ENCODE results near the gene TRPC4AP. TPM values are rescaled to one million over a fixed set of nuclear protein-coding genes. Genes with fewer than 3 reads are reported as not detected.

TRPC4AP gene
- total RNA-seq, 2 experiments from 2014 or later = 31.9 to 38.8 TPM

DNA sequence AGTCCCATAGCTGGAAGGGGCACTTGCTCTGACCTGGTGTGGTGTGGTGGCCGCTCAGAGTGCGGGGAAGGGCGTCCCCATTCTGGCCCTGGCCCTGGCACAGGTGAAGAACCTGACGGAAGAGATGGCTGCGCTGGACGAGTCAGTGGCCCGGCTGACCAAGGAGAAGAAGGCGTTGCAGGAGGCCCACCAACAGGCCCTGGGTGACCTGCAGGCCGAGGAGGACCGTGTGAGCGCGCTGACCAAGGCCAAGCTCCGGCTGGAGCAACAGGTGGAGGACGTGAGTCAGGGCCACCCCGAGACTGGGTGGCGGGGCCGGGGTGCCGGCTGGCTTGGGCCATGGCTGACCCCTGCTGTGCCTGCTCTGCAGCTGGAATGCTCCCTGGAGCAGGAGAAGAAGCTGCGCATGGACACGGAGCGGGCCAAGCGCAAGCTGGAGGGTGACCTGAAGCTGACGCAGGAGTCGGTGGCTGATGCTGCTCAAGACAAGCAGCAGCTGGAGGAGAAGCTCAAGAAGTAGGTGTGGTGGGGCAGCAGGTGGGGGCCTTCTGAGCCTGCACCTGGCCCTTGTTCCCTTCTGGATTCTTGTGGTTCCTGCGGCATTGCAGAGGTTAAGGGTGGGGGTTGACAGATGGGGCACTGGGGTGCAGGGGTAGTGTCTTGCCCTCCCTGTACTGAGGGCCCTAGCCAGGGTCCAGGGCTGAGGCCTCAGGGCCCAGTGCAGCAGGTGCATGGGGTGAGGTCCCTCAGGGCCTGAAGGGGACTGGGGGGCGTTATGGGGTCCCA is 96.2 kb downstream of the TRPC4AP start:
- H4K20me1 ChIP-seq (ENCODE audit: insufficient read depth, low read length) = no peaks in the 10 kb centered on the region
- POLR2A ChIA-PET = no interaction called here
- no peak overlapping the region for H2AFZ ChIP-seq (ENCODE audit: low read length)
- H3K36me3 ChIP-seq (ENCODE audit: insufficient read depth, low read length) = peaks cover 19% of the 10 kb centered on the region
- H3K9me3 ChIP-seq (ENCODE audit: low read length) = no peaks in the 10 kb centered on the region
- no peaks in the 10 kb centered on the region for H3K79me2 ChIP-seq (ENCODE audit: insufficient read depth, low read depth, low read length)
- H3K4me3 ChIP-seq (ENCODE audit: low read depth, low read length, poor library complexity, severe bottlenecking) = no peak overlapping the region
- no peak overlapping the region for H3K27ac ChIP-seq (ENCODE audit: low read depth, low read length, poor library complexity, severe bottlenecking)
- peaks cover 12% of the 10 kb centered on the region for H3K4me1 ChIP-seq (ENCODE audit: insufficient read depth, low read length, poor library complexity, severe bottlenecking)
- intact Hi-C loops (cut with micrococcal nuclease; ENCODE audit: unreplicated experiment) = no loop called here
- BruUV-seq (replicated peaks) = no TSS peak
- no peaks in the 10 kb centered on the region for H3K9me2 ChIP-seq (ENCODE audit: insufficient read depth, low read length)
- CTCF ChIA-PET (ENCODE audit: unreplicated experiment) = no interaction called here
- H3K4me2 ChIP-seq (ENCODE audit: low read length) = no peak overlapping the region
- TF ChIP-seq, protein P1, sequence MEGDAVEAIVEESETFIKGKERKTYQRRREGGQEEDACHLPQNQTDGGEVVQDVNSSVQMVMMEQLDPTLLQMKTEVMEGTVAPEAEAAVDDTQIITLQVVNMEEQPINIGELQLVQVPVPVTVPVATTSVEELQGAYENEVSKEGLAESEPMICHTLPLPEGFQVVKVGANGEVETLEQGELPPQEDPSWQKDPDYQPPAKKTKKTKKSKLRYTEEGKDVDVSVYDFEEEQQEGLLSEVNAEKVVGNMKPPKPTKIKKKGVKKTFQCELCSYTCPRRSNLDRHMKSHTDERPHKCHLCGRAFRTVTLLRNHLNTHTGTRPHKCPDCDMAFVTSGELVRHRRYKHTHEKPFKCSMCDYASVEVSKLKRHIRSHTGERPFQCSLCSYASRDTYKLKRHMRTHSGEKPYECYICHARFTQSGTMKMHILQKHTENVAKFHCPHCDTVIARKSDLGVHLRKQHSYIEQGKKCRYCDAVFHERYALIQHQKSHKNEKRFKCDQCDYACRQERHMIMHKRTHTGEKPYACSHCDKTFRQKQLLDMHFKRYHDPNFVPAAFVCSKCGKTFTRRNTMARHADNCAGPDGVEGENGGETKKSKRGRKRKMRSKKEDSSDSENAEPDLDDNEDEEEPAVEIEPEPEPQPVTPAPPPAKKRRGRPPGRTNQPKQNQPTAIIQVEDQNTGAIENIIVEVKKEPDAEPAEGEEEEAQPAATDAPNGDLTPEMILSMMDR (conservative IDR thresholded peaks at IDR 0.05; ENCODE audit: low read length) = no peak
- TF ChIP-seq EZH2phosphoT487 (IDR thresholded peaks at IDR 0.05; ENCODE audit: borderline replicate concordance, low read depth, low read length) = no peak
- DNase-seq (ENCODE audit: low spot score) = no peak

- BruUV-seq (replicated peaks) = no TSS peak
- CTCF ChIA-PET (ENCODE audit: unreplicated experiment) = no interaction called here
These were observed 96.9 kb downstream of the TRPC4AP start for GRCh38 chr20:34995696-34996095.

More at GRCh38 chr20:34995696-34996095, 96.9 kb downstream of the TRPC4AP start:
- TF ChIP-seq EZH2phosphoT487 (IDR thresholded peaks at IDR 0.05; ENCODE audit: borderline replicate concordance, low read depth, low read length) = no peak
- TF ChIP-seq, protein P1 (conservative IDR thresholded peaks at IDR 0.05; ENCODE audit: low read length) = no peak
- Histone ChIP-seq H3K79me2 (ENCODE audit: insufficient read depth, low read depth, low read length) (no peaks in the 10 kb centered on the region), H4K20me1 (ENCODE audit: insufficient read depth, low read length) (no peaks in the 10 kb centered on the region), H3K9me3 (ENCODE audit: low read length) (no peaks in the 10 kb centered on the region), H3K4me3 (ENCODE audit: low read depth, low read length, poor library complexity, severe bottlenecking) (no peak overlapping the region), H2AFZ (ENCODE audit: low read length) (no peak overlapping the region), H3K27ac (ENCODE audit: low read depth, low read length, poor library complexity, severe bottlenecking) (no peak overlapping the region), H3K4me1 (ENCODE audit: insufficient read depth, low read length, poor library complexity, severe bottlenecking) (peaks cover 4% of the 10 kb centered on the region), H3K36me3 (ENCODE audit: insufficient read depth, low read length) (peaks cover 19% of the 10 kb centered on the region), H3K4me2 (ENCODE audit: low read length) (no peak overlapping the region), H3K9me2 (ENCODE audit: insufficient read depth, low read length) (no peaks in the 10 kb centered on the region)
- DNase-seq (ENCODE audit: low spot score) = no peak
- POLR2A ChIA-PET = interaction anchor here (0.6 kb wide), 1 partner anchor 553 kb away, joined by 3 read pairs; no protein-coding TSS in a partner anchor
- intact Hi-C loops (cut with micrococcal nuclease; ENCODE audit: unreplicated experiment) = no loop called here

Measured in OCI-LY7 (cell line).